GM19351 (cell line): Measurements from ENCODE around the gene CKAP5.
A peak's percentile ranks its signal among the peaks of the same experiment; 100 is the strongest.

Source experiments
- ATAC-seq: cut with Tn5 transposase; IDR thresholded peaks from one replicate; pipeline ENCODE4 v1.9.1; 2021; ENCODE audit warnings: mild to moderate bottlenecking, moderate library complexity; ENCODE audit not compliant: unreplicated experiment

CKAP5 gene

DNA sequence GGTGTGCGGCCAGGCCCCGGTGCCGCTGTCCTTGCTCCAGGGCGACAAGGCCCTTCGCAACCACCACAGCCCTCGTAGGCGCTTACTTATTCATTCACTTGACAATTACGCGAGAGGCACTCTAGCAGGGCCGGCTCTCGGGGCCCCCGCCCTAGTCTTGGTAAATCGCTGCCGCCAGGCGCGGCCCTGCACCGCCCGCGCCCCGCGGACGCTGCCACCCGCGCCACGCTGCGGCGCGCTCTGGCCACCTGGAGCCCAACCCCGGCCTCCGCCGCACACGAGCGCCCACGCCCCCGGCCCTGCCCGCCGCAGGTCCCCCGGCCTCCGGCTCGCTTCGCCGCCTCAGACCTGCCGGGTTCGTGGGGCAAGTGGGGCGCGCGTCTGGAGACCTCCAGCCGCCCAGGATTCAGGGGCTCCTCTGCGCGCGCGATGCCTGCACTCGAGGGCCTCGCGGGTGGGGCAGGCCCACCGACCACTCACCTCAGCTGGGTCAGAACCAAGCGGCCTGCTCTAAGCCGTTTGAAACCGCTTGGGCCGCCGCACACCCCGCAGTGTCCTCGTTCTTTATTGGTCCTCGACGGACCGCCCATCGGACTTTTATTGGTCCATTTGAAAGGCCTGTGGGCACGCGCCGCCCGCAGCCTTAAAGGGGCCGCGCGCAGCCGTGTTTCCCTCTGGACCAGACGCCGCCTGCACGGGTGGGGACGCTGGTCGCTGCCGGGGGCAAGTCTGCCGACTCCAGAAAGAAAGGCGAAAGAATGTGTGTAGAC lies at the start of gene CKAP5:
Gene CKAP5 (minus strand): TSS at position 541 of the 770 bp plus-strand sequence. CDS start 25,049 bp downstream, outside the sequence.
- peak; percentile 96 for ATAC-seq

DNA sequence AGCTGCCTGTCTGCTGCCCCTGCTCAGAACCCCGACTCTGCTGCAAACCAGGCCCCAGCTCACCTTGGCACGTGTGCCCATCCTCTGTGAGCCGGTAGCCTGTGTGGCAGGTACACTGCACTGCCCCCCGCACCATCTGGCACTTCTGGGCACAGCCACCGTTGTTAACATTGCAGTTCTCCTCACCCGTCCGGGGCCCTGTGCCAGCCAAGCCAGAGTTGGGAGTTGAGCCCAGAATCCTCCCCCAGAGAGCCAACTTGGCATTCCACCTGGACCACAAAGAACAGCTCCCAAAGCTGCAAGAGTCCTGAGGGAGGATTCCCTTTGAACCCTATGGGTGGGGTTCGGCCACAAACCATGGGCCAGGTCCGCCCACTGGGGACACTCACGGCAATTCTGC lies 49.7 kb upstream of the CKAP5 start:
- no peak for ATAC-seq

DNA sequence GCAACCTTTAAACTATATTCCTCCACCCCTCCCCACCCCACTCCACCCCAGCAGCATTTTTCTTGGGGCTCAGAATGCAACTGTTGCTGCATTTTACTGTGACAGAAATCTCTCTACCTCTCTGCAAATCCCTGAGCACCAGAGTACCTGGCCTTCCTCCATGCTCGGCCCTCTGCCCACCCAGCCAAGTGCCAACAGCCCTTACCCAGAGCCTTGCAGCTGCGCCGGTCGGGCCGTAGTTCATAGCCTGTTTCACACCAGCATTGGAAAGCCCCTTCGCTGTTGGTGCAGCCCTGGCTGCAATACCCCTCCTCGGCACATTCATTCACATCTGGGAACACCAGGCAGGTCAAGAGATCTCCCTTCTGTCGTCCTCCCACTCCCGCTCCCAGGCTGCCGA lies 48.9 kb upstream of the CKAP5 start:
- no peak for ATAC-seq

DNA sequence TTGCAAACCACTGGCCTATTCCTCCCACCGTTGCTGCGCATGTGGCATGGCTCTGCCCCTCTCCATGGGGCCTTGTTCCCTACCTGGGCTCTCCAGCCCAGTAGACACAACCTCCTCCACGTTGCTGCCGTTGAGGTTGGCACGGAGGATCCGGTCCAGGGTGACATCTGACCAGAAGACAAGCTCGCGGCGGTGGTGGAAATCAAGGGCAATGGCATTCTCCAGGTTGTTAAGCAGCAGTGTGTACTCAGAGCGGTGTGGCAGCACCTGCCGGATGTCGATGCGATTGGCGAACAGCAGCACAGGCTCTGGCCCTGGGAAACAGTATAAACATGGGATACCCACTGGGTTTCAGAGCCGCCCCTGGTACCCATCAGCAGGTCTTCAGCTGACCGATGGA lies 48.4 kb upstream of the CKAP5 start:
- no peak for ATAC-seq

DNA sequence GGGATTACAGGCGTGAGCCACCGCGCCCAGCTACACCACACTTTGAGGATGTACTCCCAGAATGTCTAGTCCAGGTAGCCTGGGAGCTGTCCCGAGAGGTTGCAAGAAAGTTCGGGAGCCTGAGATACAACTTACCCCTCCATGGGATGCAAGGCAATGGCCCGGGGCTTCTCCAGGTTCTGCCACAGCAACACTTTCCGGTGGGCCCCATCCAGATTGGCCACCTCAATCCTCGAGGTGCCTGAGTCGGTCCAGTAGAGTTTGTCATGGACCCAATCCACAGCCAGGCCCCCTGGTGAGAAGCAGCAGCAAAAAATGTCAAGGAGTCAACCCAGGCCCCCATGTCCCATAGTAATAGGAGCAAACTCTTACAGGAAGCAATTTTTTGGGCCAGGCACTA lies 46.8 kb upstream of the CKAP5 start:
- no peak for ATAC-seq

DNA sequence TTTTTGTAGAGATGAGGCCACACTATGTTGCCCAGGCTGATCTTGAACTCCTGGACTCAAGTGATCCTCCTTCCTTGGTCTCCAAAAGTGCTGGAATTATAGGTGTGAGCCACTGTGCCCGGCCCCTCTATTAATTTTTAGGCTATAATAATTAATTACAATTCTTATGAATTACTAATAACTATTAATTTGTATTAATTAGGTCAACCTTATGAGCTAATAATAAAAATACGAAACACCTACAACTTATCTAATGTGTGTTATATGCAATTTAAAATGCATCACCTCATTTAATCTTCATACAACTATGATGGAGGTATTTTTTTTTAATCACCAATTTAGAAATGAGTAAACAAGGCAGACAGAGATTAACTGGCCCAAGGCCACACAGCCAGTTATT lies 46.0 kb upstream of the CKAP5 start:
- no peak for ATAC-seq

DNA sequence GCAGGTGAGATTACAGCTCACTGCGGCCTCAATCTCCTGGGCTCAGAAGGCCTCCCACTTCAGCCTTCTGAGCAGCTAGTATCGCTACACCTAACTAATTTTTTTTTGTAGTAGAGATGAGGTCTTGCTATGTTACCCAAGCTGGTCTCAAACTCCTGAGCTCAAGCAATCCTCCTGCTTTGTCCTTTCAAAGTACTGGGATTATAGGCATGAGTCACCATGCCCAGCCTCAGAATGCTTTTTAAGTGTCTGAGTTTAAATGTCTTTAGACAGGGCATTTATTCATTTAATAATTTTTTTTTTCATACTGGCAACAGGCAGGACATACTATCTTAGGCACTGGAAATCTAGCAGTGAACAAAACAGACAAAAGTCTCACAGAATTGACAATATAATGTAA lies 44.6 kb upstream of the CKAP5 start:
- no peak for ATAC-seq

DNA sequence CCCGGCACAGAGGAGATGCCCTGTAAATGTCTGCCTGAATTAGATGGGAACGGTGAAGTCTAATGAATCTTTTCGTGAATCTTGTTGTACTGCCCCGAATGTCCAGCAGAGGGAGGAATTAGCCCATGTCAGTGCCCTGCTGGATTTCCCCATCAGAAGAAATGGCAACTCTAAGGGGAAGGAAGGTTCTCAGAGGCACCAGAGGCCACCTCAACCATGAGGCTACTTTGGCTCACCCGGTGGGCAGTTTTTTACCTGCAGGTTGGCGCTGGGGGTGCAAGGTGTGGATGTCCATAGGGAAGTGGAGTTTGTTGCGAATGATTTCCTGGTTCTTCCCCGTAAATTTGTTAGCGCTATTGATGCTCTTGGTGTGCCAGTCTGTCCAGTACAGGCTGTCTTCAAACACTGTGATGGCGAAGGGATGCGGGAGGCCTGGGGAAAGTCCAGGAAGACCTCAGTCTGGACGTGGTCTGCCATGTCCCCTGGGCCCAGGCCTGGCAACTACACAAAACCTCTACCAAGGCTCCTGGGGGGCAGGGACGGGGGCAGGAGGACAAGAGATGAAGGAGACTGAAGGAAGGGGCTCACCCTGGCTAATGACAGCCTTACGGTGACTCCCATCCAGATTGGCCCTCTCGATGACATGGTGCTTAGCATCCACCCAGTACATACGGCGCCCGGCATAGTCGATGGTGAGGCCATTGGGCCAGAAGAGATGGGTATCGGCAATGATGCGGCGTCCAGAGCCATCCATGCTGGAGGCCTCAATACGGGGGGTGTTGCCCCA lies 43.8 kb upstream of the CKAP5 start:
- ATAC-seq: peak; percentile 66

DNA sequence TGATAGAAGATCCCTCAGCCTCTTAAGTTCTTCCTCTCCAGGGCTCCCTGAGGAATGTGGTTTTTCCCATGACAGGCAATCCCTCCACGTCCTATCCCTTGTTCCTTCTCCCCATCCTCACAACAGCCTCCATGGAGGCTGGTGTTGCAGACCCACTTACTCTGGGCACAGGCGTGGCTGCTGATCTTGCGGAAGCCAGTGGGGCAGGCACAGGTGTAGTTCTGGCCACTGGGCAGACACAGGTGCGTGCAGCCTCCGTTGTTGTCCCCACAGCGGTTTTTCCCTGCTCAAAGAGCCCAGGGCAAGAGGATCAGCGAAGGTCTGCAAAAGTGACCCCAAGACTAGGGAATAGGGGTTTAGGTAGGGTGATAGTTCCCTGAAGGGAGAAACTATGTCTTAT lies 43.2 kb upstream of the CKAP5 start:
- no peak for ATAC-seq

DNA sequence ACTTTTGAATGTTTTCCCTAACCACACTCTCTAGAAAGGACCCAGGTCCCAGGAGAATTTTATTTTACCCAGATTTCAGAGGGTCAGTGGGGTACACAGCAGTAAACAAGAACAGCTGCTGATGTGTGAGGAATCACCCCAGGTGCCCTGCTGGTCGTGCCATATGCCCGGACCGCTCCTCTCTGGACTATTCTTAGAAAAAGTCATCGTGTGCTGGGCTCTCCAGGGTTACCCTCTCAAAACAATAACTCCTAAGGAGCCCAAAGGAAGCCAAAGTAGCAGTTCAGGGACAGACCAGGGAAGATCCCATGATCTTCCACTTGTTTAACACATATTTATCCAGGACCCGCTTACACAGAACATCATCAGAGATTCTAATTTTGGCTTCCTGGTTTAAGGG lies 42.6 kb upstream of the CKAP5 start:
- no peak for ATAC-seq

DNA sequence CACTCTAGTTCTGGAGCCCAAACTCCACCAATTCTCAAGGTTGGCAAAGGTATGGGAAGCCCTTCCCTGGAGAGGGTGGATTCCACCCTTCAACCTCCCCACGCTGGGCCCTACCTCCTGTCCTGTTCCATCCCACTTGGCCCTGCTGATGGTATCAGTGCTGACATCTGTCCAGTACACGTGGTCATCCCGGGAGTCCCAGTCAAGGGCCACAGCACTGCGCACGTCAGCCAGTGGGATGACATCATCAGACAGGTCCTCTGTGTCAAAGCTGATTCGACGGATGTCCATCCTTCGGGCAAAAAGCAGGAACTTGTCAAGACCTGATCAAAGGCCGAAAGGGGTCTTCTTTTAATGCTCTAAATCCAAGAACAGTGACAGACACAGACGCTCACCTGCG lies 40.1 kb upstream of the CKAP5 start:
- no peak for ATAC-seq

DNA sequence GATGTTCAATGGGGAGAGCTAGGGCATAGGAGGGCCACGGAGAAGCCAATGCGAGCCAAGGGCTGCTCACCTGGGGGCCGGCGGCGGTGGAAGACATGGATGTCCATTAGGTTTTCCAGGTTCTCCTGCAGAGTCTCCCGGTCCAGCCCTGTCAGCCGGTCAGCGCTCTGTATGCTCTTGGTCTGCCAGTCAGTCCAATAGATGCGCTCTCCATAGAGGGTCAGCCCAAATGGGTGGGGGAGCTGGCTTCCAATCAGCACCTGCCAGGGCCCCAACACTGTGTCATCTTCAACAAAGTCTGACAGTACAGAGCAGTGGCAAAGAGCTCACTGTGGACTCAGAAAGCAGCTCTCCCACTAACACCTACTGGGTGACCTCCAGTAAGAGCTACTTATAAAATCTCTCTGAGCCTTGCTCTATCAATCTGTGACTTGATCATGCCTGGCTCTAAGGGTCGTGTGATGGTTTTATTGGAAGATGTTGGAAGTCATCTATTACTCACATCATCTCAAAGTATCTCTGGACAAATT lies 33.0 kb upstream of the CKAP5 start:
- ATAC-seq: no peak

DNA sequence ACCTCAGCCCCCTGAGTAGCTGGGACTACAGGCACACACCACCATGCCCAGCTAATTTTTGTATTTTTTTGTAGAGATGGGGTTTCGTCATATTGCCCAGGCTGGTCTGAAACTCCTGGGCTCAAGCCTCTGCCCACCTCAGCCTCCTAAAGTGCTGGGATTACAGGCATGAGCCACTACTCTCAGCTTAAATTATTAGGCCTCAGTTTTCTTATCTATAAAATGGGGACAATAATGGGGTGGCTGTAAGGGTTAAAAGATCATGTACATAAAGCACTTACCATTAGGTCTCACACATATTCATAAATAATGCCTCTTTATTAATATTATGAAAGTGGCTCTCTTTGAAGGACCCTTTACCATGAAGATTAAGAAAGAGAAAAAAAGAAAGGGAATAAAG lies 31.5 kb upstream of the CKAP5 start:
- ATAC-seq: no peak

DNA sequence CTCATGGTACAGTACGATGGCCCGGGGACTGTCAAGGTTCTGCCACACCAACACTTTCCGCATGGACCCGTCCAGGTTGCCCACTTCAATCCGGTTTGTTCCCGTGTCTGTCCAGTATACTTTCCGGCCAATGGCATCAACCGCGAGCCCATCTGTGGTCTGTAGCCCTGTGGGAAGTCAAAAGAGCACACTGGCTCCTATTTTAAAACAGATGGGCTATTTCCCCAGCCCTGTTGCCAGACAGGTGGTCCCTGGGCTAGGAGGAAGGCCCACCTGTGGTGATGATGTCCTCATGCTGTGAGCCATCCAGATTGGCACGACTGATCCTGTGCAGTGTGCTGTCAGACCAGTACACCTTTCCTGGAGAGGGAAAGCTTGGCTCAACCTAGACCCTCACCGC lies 30.4 kb upstream of the CKAP5 start:
- no peak for ATAC-seq

DNA sequence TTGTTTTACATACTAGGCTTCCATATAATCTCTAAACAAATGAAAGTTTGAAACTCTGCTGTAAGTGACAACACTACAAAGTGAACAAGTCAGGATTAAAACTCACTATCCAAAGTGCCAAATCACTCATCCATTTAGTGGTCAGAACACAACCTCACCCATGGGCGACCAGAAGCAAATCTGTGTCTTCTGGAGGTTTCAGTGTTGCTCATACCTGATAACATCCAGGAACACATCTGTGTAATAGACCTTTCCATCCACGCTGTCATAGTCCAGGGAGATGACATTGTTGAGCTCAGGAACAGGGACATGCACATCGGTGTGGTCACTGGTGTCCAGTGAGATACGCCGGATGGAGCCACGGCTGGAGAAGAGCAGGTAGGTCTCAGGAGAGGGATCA lies 28.5 kb upstream of the CKAP5 start:
- no peak for ATAC-seq

DNA sequence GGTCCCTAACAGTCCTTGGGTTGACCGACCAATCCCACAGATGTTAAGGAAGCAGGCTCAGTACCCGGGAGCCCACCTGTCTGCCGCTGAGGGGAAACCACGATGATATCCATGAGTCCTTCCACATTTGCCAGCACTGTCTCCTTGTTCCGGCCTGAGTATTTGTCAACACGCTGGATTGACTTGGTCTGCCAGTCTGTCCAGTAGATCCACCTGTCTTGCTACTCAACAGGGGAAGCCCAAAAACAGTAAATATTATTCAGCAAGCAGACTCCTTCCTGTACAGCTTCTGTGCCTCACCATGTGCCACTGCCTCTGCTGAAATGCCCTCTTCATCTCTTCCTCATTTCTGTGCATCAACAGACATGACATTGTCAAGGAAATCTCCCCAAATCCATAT lies 22.8 kb upstream of the CKAP5 start:
- ATAC-seq: no peak

DNA sequence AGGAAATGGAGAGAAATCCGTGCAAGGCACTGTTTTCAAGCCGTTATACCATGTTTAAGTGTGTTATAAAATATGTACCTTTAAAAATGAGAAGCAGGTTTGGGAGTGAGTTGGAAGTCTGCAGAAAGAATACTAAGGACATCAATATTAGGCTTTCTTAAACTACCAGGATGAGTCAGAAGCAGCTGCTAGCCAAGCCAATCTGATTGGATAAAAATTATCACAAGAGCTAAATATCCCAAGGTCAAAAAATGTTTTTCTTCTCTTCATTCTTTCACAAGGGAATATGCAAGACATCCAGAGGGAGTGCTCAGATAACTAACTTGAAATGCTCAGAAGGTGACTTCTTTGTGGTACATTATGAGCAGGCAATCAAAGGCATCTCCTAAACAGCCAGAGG lies 19.3 kb upstream of the CKAP5 start:
- no peak for ATAC-seq

DNA sequence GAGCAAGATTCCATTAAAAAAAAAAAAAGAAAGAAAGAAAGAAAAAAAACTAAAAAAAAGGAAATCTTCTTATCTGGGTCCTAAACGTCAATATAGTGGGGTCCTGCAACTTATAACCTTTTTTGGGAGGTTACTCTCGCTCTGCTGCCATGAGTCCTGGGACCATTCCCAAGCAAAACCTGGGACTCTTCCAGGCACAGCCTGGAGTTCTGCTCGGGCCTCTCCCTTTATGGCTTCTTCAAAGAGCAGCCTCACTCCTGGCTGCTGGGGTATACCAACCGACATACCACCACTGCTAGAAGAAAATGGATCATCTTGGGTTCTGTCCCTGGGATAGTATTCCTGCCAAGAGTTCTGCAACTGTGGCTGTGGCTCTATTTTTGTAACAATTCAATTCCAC lies 14.1 kb upstream of the CKAP5 start:
- no peak for ATAC-seq

DNA sequence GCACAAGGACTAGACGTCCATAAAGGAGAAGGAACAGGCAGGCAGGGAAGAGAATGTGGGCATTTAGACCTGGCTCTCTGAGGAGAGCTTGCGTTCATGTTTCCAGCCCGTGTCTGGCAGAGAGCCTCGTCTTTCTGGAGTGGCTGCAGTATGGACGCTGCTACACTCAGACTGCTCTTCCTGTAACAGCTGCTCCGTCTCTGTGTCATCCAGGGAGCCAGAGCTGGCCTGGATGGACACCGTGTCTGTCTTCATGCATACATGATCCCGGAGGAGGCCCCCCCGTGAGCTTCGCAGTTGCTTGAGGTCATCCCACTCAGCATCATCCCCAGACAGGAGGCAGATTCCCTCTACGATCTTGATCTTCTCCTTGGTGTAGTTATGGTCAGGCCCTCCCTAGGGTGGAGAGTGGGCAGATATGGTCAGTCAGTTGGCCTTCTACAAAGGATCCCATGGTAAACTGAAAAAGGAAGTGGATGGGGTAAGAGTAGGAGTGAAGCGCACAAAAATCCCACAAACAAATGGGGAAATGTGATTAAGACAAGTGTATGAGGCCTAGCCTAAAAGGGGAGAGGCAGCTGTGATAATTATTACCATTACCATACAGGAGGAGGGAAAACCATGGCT lies 13.0 kb upstream of the CKAP5 start:
- ATAC-seq: no peak

DNA sequence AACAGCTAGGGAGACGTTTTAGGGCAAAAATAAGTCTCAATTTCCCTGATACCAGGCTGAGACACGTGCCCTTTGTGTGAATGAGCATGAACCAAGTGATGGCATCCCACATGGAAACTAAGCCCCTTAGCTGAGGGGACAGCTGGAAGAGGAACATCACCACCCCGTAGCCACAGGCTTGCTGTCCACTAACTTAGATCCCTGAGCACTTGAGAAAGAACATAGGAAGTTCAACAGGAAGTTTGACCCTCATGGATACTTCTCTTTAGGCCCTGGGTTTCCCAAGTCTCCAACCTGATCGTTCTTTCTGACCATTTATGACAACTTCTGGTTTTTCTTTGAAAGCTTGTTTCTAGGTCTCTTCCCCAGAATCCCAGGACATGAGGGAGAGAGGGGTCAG lies 11.6 kb upstream of the CKAP5 start:
- ATAC-seq: no peak

DNA sequence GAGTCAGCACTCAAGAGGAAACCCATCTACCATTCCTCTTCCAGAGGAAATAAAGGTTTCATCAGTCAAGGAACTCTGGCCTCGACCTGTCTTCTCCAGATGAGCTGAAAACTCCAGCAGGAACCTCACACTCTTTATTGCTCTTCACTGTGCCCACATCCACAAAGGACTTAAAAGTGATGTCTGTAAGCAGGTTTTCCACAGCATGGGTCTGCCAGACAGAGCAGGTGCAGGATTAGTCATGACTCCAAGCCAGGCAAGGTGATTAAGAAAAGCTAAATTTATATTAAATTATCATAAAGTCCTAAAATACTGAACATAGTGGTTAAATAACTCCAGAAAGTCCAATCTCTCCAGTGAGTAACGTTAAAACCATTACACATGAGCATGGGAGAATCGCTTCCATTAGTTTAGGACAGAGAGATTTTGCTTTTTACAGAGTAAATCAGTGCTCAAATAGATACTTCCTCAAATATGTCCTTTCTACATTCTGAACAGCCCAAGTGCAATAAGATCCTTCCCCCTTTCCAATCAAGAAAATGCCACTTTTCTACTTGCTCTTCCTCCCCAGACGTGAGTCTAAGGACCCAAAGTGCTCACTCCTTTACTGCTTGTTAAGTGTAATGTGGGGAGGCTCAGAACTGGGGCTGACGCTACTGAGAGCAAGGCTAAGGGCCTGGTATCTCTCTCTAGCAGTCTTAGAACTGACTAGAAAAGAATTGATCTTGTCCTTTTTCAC lies 10.7 kb upstream of the CKAP5 start:
- ATAC-seq: no peak
